HG02938 (cell line): Measurements from ENCODE around the gene UBAP2.

Source experiments
- ATAC-seq: cut with Tn5 transposase; IDR thresholded peaks from one replicate; pipeline ENCODE4 v1.9.1; 2021; ENCODE audit warnings: mild to moderate bottlenecking, moderate library complexity; ENCODE audit not compliant: unreplicated experiment

Gene UBAP2, protein sequence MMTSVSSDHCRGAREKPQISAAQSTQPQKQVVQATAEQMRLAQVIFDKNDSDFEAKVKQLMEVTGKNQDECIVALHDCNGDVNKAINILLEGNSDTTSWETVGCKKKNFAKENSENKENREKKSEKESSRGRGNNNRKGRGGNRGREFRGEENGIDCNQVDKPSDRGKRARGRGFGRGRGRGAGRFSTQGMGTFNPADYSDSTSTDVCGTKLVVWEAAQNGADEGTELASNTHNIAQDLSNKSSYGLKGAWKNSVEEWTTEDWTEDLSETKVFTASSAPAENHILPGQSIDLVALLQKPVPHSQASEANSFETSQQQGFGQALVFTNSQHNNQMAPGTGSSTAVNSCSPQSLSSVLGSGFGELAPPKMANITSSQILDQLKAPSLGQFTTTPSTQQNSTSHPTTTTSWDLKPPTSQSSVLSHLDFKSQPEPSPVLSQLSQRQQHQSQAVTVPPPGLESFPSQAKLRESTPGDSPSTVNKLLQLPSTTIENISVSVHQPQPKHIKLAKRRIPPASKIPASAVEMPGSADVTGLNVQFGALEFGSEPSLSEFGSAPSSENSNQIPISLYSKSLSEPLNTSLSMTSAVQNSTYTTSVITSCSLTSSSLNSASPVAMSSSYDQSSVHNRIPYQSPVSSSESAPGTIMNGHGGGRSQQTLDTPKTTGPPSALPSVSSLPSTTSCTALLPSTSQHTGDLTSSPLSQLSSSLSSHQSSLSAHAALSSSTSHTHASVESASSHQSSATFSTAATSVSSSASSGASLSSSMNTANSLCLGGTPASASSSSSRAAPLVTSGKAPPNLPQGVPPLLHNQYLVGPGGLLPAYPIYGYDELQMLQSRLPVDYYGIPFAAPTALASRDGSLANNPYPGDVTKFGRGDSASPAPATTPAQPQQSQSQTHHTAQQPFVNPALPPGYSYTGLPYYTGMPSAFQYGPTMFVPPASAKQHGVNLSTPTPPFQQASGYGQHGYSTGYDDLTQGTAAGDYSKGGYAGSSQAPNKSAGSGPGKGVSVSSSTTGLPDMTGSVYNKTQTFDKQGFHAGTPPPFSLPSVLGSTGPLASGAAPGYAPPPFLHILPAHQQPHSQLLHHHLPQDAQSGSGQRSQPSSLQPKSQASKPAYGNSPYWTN

DNA sequence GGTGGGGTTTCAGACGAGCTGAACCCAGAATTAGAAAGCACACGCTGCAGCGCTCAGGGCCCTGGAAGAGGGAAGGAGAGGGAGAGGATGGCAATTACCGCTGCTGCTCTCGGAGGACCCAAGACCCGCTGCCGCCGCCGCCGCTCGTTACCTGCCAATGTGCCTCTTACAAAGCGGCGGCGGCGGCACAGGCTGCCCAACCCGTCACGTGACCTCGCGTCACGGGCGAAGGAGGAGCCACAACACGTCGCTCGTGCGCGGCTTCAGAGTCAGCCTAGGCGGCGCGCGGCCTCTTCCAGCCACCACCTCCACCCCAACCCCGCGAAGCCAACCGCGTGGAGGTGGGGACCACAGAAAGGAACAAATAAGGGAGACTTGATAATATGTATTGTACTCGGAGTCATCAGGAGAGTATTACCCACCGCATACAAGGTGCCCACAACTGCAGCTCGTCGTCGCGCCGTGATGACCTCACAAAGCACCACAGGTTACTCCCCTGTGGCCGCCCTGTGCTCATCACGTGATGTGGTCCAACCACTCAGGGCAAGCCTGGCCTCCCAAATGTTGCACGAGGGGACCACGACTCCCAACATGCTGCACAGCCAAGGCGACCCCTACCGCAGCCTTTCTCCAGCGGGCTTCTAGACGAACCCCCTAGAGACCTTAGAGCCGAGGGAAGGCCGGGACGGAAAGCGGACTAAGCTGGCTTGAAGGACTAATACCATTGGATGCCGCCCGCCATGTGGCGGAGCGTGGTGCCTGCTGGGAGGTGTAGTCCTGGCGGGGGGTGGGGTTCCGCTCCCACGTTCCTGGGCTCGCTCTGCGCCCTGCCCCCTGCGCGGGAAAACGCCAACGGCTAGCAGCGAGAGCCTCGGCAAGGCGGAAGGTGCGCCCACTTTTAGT is at the start of gene UBAP2:
TSS of gene UBAP2 (minus strand) at position 161 of the 903 bp plus-strand sequence. CDS start 31,739 bp downstream, outside the sequence.
- peak; percentile 79 for ATAC-seq

DNA sequence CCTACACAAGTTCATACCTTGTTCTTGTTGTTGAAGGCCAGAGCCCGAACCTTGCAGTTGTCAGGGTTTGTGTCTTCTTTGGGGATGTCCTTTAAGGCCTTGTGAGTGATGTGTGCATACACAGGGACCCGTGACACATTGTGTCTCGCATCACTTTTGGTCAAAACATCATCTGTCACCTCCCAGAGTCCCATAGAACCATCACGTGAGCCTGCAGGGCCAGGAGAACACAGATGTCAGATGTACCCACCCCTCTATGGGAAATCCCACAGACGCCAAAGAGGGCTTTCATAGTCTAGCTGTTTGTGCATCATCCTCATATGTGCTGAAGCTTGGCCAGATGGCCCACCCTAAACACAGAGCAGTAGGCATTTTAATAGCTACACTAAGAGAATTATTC is 49.6 kb upstream of the UBAP2 start:
- ATAC-seq = no peak

DNA sequence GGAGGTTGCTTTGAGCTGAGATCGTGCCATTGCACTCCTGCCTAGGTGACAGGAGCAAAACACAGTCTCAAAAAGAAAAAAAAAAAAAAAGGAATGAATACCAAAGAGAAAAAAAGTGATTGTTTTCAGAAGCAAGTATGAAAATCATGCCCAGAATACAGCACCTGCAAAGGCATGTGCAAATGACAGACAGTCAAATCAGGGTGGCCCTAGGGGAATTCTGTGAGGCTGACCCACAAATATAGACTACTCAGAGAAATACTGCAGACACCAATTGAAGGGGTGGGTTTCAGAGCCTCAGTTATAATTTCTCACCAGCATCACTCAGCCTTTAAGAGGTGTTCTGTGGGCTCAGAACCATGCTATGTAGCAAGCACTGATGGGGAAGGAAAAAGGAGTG is 49.2 kb upstream of the UBAP2 start:
- ATAC-seq = no peak

DNA sequence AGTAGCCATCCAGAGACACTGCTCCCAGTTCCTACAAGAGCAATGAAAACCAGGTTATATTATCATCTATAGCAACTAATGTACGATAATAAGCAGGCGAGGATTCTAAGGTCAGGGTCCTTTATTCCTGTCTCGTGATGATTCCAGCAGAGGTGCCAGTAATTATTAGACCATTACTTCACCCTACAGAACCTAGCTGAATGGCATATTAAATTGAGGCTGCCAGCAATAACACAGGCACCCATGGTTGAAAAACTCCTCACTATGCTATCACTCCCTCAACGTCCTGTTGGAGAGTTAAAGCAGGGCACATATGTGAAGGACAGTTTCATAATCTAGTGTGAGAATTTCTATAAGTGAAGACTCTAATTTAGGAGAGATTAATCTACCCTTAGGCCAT is 48.1 kb upstream of the UBAP2 start:
- ATAC-seq = no peak

DNA sequence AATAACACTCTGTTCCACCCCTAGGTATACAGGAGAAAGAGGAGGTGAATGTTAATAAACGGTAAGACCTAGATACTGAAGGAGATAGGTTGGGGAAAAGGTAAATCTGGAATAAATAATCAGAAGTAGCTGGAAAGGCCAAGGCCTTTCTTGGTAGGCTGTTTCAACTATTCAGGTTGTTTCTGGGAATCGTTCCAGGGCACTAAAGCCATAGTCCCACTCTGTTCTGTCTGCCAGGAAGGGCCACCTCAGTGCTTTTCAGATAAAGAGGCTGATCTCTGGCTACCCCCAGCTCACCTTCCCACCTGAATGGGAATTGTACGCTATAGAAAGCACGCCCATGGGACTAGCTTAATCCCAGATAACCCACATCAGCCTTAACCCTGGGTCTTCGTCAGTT is 44.9 kb upstream of the UBAP2 start:
- no peak for ATAC-seq

DNA sequence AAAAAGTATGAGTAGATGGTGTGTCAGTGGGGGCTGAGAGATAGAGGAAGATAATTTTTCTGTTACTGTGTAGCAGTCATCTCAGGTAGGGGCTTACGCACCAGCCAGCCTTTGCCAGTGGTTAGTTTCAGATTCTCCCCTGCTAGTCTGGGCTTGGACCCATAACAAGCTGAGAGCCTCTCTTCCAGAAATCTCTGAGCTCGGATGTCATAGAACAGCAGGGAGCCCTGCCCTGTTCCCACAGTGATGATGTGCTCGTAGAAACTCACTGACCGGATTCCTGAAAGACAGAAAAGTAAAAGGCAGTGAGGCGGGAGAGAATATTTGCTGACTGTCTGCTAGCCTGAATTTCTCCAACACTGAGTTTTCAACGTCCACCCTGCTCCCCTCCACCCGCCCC is 40.6 kb upstream of the UBAP2 start:
- ATAC-seq = no peak

DNA sequence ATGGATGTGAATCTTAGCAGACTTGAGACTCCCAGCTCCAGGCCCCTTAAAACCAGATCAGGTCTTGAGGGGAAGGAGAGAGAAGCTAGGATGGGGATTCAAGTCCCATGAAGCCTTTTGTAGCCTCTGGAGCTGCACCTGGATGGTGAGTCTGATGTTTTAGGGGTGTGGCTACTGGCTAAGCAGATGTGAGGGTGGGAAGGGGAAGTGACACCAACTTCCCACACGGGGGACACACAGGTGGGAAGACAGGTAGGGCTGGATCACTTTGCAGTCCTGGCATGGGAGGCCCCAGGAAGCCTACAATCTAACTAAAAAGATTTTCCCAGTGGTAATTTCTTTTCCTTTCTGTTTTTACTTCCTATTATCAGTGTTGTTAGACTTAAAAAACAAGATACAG is 38.7 kb upstream of the UBAP2 start:
- no peak for ATAC-seq

DNA sequence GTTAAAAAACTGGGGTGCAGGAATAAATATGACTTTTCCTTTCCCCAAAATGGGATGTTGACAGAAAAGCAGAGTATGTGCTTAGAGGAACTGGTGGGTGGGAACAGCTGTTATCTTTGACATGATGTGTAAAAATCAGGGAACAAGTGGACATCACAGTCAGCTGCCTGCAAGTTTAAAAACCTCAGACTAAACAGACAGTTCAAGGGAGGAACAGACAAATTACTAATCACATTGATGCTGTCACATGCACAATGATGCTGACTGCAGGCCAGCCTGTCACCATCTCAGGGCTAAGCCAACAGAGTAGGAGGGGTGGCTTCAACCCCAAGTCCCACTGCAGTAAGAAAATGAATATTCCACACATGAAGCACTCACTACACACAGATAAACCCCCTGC is 38.2 kb upstream of the UBAP2 start:
- no peak for ATAC-seq

DNA sequence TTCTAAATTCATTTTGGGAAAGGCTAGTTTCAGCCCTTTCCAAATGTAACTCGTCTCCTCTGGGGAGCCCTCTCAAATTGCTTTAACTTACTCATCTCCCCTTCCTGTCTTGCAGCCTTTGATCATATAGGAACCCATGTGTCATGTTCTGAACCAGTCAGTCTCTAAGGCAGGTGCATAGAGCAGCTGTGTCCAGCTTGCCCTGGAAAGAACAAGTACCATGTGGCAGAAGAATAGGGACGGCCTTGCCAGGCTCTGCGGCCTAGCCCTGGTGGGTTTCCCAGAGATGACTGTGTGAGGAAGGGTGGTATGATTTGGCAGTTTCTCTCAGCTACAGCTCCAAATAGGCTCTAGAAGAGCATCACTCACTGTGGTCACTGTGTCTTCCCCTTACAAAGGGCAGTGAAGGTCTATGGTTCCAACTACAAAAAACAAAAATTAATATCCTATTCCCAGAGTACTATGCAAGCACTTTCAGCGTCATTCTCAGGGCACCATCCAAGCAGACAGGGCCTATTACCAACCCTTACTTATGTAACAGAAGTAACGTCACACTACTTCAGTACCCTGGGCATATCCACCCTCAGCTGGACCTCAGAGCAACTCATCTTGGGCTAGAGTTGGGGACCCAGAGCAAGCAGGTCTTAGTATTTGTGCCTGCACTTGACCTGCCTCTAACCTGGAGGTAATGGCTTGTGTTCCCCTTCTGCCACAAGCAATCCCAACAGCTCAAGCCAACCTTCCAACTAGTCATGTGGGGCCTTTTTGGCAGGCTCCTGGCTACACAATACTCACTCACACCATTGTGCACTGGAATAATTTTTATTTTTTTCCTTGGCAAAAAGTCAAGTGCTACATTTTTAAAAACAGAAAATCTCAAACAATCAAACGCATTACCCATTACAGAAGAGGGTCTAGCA is 37.2 kb upstream of the UBAP2 start:
- no peak for ATAC-seq

DNA sequence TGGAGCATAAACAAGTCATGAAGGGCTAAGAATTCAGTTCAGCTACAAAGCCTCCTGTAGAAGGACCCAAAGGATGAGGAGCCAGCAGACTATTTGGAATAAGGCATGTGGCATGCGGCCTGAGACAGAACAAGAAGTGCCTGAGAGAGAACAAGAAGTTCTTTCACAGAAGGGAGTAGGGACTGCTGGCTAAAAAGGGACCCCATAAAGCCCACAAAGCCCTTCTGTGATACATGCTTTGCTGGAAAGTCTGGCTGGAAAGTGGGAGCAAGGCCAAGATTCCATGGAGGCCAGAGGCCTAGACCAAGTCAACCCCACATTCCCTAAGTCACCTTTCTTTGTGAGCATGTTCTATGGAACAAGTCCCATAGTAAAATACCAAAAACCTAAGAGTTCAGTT is 35.9 kb upstream of the UBAP2 start:
- ATAC-seq = no peak

DNA sequence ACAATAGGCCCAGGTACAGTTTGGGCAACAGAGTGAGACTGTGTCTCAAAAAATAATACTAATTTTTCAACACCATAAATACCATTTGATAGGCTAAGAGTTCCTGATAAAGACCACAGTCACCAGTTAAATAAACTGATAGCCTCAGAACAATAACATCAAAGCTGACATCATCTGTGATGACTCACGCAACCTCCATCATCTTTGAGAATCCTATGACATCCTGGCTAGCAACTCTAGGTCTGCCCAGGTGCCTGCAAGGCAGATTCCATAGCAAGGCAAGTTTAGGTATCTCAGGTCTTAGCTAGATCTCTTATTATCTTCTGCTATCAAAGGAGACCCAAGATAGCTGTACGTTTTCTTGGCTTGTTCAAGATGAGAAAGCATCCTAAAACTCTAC is 30.5 kb upstream of the UBAP2 start:
- ATAC-seq = no peak

DNA sequence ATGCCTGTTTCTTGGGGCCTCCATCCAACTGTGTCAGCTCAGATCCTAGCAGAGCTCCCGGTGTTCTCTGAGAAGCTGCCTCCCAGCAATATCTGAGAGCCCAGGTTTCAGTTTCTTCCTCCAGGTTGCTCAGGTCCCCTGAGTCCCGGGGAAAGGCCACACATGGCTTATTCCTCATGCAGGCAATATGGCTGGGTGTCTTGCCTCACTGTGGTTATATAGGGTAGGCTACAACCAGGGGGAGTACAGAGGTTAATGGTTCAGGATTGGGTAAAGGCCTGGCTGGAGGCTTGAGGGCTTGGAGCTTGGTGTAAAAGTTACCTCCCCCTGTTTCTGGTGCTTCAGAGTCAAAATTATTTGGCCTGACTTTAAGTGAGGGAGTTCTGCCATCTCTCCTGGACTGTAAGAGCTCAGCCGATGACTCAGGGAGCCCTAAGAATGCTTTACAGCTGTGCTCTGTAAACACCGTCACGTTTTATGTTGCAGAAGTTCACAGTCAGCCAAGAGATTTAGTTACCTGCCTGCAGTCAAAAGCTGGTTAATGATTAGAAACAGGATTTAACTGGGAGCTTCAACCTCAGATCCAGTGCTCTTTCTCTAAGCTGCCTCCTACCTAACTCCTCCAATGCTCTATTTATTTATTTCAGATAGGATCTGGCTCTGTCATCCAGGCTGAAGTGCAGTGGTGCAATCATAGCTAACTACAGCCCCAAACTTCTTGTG is 24.3 kb upstream of the UBAP2 start:
- no peak for ATAC-seq

DNA sequence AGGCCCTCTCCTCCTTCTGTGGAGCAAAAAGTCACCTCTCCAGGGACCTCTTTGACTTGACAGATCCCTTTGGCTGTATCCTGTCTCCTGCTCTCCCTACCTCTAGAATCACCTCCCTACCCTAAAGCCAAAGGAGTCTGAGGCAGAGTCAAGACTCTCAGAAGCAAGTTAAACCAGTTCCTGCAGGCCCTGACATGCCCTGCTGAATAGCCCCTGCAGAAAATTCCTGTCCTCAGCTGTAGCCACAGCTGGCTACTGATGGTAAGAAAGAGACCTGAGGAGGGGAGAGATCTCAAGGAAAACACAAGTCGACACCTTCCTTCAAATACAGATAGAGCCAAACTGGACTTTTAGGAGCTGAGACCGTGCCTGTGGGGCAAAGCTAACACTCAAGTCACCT is 23.7 kb upstream of the UBAP2 start:
- ATAC-seq = no peak

DNA sequence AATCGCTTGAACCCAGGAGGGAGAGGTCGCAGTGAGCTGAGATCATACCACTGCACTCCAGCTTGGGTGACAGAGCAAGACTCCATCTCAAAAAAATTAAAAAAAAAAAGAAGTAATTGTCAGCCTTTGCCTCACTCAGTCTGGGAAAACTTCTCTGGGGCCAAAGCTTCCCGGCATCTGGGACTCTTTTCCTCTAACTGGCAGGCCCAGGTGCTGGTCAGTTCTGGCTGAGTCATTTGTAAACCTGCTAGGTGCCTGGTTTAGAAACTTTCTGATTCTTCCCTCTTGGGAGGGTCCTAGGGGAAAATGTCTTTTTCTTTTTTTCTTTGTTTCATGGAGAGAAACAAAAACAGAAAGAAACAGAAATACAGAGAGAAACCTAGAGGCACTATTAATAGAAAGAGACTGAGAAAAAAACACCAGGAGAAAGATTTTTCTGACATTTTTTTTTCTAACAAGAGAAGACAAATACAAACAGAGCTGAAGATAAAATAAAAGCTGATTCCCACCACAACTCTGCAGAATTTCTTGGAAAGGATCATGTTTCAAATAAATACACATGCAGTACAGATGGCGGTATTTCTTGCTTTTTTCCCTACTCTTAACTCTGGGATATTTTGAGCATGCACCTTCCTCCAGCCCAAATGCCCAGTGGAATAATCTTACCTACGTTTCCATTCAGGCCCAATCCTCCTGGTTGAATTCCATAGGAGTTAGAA is 22.1 kb upstream of the UBAP2 start:
- ATAC-seq = no peak

DNA sequence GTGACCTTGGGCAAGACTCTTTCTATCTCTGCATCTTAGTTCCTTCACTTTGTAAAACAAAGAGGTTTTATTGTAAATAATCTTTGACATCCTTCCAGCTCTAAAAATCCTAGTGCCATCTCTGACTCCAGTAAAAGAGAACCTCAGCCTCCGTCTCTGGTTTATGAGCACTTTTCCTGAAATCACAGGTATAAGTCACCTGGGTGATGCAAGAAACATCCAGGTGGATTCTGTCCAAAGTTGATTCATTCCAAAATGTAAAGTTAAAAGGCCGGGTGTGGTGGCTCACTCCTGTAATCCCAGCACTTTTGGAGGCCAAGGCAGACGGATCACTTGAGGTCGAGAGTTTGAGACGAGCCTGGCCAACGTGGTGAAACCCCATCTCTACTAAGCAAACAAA is 21.1 kb upstream of the UBAP2 start:
- ATAC-seq = no peak

DNA sequence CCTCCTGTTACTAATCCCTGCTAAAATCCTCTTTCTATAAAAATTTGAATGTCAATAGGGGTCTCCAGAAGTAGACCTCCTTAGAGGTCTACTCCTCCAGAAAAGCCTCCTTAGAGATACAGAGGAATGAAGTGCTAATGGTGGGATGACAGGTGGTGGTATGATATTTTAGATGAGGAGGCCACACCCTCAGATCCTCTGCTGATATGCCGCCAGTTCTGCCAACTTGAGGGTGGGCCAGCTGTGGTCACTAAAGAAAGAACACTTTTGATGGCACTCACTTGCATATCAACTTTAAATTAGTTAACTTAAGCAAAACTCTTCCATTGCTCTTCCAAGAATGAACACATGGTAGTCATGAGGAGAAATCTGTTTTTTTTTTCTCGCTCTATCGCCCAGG is 16.9 kb upstream of the UBAP2 start:
- no peak for ATAC-seq

DNA sequence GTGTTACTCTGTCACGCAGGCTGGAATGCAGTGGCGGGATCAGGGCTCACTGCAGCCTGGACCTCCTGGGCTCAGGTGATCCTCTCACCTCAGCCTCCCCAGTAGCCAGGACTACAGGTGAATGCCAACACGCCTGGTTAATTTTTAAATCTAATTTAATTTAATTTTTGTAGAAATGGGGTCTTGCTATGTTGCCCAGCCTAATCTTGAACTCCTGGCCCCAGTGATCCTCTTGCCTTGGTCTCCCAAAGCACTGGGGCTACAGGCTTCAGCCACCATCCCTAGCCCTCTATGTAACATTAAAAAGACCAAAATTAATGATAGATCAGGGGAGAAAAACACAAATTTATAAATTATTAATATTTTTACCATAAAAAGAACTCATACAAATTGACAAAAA is 11.3 kb upstream of the UBAP2 start:
- no peak for ATAC-seq

DNA sequence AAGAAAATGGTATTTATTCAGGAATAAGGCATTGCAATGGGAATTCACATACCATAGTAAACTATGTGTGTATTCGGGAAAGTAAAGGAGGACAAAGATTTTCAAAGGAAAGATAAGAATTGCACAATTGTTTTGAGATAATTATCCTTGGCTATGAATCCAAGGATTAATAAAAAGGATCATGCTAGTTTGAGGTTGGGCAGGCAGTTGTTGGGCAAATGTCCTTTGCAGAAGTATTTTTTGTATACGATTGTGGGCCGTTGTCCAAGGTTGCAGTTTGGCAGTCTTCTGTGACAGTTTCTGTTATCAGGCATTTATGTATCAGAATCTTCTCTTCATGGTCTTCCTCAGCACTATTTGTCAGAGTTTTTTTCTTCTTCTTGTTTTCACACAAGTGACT is 10.6 kb upstream of the UBAP2 start:
- ATAC-seq = no peak
